GM18498 (cell line): ENCODE results near the gene TMEM200C.

Source experiments
- ATAC-seq: cut with Tn5 transposase; IDR thresholded peaks from one replicate; pipeline ENCODE4 v1.9.1; 2021; ENCODE audit warnings: mild to moderate bottlenecking, moderate library complexity; ENCODE audit not compliant: unreplicated experiment

The TMEM200C gene

GRCh38 chr18:5839102-5839501 is 56.2 kb downstream of the TMEM200C start:
- ATAC-seq, result no peak
